SK-N-SH treated with all-trans-retinoic acid at 6 μM for 48 hours (cell line): ENCODE results near the gene COL16A1.
A peak's percentile ranks its signal among the peaks of the same experiment; 100 is the strongest.

Experiments used
- ATAC-seq: fragments of 200-7000 bp; cut with Tn5 transposase; 3 replicates; pipeline ENCODE4 v1.9.1; 2020; ENCODE audit warnings: mild to moderate bottlenecking, moderate library complexity
- BACH2 ChIP-seq: fragments of 250-450 bp; sonication (Bioruptor Pico); IDR thresholded peaks from 2 replicates; pipeline ENCODE4 v1.9.0; 2021; ENCODE audit warnings: mild to moderate bottlenecking, borderline replicate concordance
- CSDC2 ChIP-seq: fragments of 250-450 bp; sonication (Bioruptor Pico); IDR thresholded peaks from 2 replicates; pipeline ENCODE4 v1.5.0; 2020; ENCODE audit warnings: mild to moderate bottlenecking, moderate library complexity
- ESRRG ChIP-seq: fragments of 250-450 bp; sonication (Bioruptor Pico); IDR thresholded peaks from 2 replicates; pipeline ENCODE4 v1.6.1; 2021; ENCODE audit warnings: mild to moderate bottlenecking
- GLIS3 ChIP-seq: fragments of 250-450 bp; sonication (Bioruptor Pico); IDR thresholded peaks from 2 replicates; pipeline ENCODE4 v1.5.0; 2020; ENCODE audit warnings: mild to moderate bottlenecking, moderate library complexity
- ISL1 ChIP-seq: fragments of 250-450 bp; sonication (Bioruptor Pico); IDR thresholded peaks from 2 replicates; pipeline ENCODE4 v2.1.2; 2022; ENCODE audit warnings: mild to moderate bottlenecking, moderate library complexity
- OSR1 ChIP-seq: fragments of 250-450 bp; sonication (Bioruptor Pico); IDR thresholded peaks from 2 replicates; pipeline ENCODE4 v1.8.0; 2022; ENCODE audit warnings: moderate library complexity, mild to moderate bottlenecking, inconsistent platforms
- POU6F1 ChIP-seq: fragments of 250-450 bp; sonication (Bioruptor Pico); IDR thresholded peaks from 2 replicates; pipeline ENCODE4 v1.8.0; 2021; ENCODE audit warnings: low read depth, mild to moderate bottlenecking, moderate library complexity, borderline replicate concordance
- PPARA ChIP-seq: fragments of 250-450 bp; sonication (Bioruptor Pico); IDR thresholded peaks from 2 replicates; pipeline ENCODE4 v1.5.0; 2020; ENCODE audit warnings: mild to moderate bottlenecking, borderline replicate concordance
- RARB ChIP-seq: fragments of 250-450 bp; sonication (Bioruptor Pico); IDR thresholded peaks from 2 replicates; pipeline ENCODE4 v1.8.0; 2021; ENCODE audit warnings: mild to moderate bottlenecking, moderate library complexity
- TCF4 ChIP-seq: fragments of 250-450 bp; sonication (Bioruptor Pico); IDR thresholded peaks from 2 replicates; pipeline ENCODE4 v1.8.0; 2021; ENCODE audit warnings: mild to moderate bottlenecking, moderate library complexity, borderline replicate concordance
- ZC3H10 ChIP-seq: fragments of 250-450 bp; sonication (Bioruptor Pico); IDR thresholded peaks from 2 replicates; pipeline ENCODE4 v1.5.1; 2021; ENCODE audit warnings: mild to moderate bottlenecking, moderate library complexity
- ZFP3 ChIP-seq: fragments of 250-450 bp; sonication (Bioruptor Pico); IDR thresholded peaks from 2 replicates; pipeline ENCODE4 v1.5.0; 2020; ENCODE audit warnings: mild to moderate bottlenecking, moderate library complexity
- ZNF565 ChIP-seq: fragments of 450-650 bp; formaldehyde crosslinking; conservative IDR thresholded peaks from 2 replicates; pipeline ENCODE4 v1.5.0; 2020; ENCODE audit warnings: low read depth, mild to moderate bottlenecking, moderate library complexity
- ZNF8 ChIP-seq: fragments of 450-650 bp; formaldehyde crosslinking; IDR thresholded peaks from 2 replicates; pipeline ENCODE4 v1.5.0; 2020; ENCODE audit warnings: mild to moderate bottlenecking, moderate library complexity
- TF ChIP-seq, protein P1 (sequence below): fragments of 250-450 bp; sonication (Bioruptor Pico); IDR thresholded peaks from 2 replicates; pipeline ENCODE4 v1.8.0; 2020; ENCODE audit warnings: mild to moderate bottlenecking, moderate library complexity, borderline replicate concordance
- TF ChIP-seq, protein P2 (sequence below): fragments of 250-450 bp; sonication (Bioruptor Pico); IDR thresholded peaks from 2 replicates; pipeline ENCODE4 v1.5.0; 2020; ENCODE audit warnings: mild to moderate bottlenecking, moderate library complexity

COL16A1 gene

GRCh38 chr1:31626223-31627207, 77.3 kb downstream of the COL16A1 start:
- no peak; the same call in 1 of the 3 replicates for ATAC-seq
- TF ChIP-seq, protein P1, sequence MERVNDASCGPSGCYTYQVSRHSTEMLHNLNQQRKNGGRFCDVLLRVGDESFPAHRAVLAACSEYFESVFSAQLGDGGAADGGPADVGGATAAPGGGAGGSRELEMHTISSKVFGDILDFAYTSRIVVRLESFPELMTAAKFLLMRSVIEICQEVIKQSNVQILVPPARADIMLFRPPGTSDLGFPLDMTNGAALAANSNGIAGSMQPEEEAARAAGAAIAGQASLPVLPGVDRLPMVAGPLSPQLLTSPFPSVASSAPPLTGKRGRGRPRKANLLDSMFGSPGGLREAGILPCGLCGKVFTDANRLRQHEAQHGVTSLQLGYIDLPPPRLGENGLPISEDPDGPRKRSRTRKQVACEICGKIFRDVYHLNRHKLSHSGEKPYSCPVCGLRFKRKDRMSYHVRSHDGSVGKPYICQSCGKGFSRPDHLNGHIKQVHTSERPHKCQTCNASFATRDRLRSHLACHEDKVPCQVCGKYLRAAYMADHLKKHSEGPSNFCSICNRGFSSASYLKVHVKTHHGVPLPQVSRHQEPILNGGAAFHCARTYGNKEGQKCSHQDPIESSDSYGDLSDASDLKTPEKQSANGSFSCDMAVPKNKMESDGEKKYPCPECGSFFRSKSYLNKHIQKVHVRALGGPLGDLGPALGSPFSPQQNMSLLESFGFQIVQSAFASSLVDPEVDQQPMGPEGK (CRISPR knock-in tag) = no peak
- TF ChIP-seq ESRRG (CRISPR knock-in tag) (no peak), RARB (no peak), ZC3H10 (CRISPR knock-in tag) (no peak), ZFP3 (CRISPR knock-in tag) (no peak)
- TF ChIP-seq, protein P2, sequence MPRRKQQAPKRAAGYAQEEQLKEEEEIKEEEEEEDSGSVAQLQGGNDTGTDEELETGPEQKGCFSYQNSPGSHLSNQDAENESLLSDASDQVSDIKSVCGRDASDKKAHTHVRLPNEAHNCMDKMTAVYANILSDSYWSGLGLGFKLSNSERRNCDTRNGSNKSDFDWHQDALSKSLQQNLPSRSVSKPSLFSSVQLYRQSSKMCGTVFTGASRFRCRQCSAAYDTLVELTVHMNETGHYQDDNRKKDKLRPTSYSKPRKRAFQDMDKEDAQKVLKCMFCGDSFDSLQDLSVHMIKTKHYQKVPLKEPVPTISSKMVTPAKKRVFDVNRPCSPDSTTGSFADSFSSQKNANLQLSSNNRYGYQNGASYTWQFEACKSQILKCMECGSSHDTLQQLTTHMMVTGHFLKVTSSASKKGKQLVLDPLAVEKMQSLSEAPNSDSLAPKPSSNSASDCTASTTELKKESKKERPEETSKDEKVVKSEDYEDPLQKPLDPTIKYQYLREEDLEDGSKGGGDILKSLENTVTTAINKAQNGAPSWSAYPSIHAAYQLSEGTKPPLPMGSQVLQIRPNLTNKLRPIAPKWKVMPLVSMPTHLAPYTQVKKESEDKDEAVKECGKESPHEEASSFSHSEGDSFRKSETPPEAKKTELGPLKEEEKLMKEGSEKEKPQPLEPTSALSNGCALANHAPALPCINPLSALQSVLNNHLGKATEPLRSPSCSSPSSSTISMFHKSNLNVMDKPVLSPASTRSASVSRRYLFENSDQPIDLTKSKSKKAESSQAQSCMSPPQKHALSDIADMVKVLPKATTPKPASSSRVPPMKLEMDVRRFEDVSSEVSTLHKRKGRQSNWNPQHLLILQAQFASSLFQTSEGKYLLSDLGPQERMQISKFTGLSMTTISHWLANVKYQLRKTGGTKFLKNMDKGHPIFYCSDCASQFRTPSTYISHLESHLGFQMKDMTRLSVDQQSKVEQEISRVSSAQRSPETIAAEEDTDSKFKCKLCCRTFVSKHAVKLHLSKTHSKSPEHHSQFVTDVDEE (CRISPR knock-in tag) = no peak

GRCh38 chr1:31625561-31626222, 78.1 kb downstream of the COL16A1 start:
- TF ChIP-seq ISL1 (CRISPR knock-in tag) (no peak), OSR1 (no peak), BACH2 (no peak), TCF4 (CRISPR knock-in tag) (no peak), ZNF565 (CRISPR knock-in tag) (no peak), POU6F1 (CRISPR knock-in tag) (no peak), ESRRG (CRISPR knock-in tag) (no peak), ZFP3 (CRISPR knock-in tag) (no peak), GLIS3 (no peak)
- TF ChIP-seq, protein P1 (CRISPR knock-in tag) = no peak
- TF ChIP-seq, all 23 proteins: peak for 0
- ATAC-seq = peak; percentile 52

GRCh38 chr1:31624731-31625514, 78.9 kb downstream of the COL16A1 start:
- no peak for ATAC-seq
- no peak for TF ChIP-seq ISL1 (CRISPR knock-in tag)
- TF ChIP-seq CSDC2 (CRISPR knock-in tag) = no peak
- no peak for TF ChIP-seq BACH2
- TF ChIP-seq ZNF8 (CRISPR knock-in tag) = no peak

DNA sequence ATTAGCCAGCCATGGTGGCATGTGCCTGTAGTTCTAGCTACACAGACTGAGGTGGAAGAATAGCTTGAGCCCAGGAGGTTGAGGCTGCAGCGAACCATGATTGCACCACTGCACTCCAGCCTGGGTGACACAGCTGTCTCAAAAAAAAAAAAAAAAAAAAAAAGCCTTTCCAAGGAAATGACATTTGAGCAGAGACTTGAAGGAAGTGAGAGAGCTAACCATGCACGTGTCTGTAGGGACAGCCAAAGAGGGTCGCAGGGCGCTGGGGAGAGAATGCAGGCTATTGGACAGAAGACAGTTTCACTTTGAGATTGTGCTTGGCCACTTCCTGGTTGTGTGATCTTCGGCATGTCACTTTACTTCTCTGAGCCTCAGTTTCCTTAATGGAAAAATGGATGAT, 79.5 kb downstream of the COL16A1 start:
- ATAC-seq = no peak
- no peak for TF ChIP-seq PPARA (CRISPR knock-in tag)
